Stimulated activated CD8-positive, alpha-beta memory T cell treated with anti-CD3 and anti-CD28 coated beads, Interleukin-15, amount 100 ng/mL, for 1 hour (primary cell): ENCODE data around the gene GATD1.
"Not testable (repeated sequence)": the region's sequence is repeated elsewhere in the genome, so short reads cannot be mapped to it uniquely, and the experiment has no call there.

Source experiments
- DNase-seq: peaks from one replicate; pipeline ENCODE4 v3.0.0-alpha.2; 2020; ENCODE audit warnings: low read depth

The GATD1 gene

GRCh38 chr11:763073-763463, 14.2 kb downstream of the GATD1 start:
- no peak for DNase-seq

DNA sequence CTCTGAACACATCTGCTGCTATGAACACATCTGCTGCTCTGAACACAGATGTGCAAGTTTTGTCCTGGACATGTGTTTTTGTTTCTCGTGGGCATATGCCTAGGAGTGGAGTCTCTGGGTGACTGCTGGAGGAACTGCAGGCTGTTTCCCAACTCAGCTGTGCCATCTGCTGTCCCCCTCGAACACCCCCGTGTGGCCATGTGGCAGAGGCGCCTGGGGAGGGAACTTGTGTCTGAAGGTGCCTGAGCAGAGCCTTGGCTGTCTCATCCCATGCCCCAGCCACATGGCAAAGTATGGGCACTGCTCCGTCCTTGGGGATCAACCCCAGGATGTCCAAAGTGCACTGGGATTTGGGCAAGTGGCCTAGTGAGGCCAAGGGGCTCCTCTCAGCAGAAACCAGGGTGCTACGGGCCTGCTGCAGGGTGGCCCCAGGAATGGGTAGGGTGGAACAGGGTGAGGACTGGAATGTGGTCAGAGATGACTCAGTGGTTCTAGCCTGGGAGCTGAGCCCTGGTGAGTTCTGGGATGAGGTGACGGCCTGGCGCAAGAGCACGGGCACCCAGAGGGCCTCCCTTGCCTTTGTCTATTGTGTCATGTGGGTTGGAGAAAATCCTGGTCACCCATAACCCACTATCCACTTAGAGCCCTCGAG, 14.7 kb downstream of the GATD1 start:
- no peak for DNase-seq

DNA sequence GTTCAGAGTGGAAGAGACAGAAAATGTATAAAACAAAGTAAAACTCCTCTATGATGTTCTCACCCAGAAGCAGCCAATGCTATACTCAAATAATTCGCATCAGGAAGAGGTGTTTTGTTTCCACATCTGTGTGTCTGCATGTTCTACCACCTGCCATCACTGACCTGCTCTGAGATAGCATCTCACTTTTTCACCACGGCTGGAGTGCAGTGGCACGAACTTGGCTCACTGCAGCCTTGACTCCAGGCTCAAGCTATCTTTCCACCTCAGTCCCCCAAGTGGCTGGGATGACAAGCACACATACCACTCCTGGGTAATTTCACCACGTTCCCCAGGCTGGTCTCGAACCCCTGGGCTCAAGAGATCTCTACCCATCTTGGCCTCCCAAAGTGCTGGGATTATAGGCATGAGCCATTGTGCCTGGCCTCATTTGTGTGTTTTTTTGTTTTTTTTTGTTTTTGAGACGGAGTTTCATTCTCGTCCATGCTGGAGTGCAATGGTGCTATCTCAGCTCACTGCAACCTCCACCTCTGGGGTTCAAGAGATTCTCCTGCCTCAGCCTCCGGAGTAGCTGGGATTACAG, 15.7 kb downstream of the GATD1 start:
- DNase-seq: no peak

- no peak for DNase-seq
Measured at GRCh38 chr11:760236-760635, 17.1 kb downstream of the GATD1 start.

- no peak for DNase-seq
Measured at GRCh38 chr11:749731-750130, 27.6 kb downstream of the GATD1 start.

DNA sequence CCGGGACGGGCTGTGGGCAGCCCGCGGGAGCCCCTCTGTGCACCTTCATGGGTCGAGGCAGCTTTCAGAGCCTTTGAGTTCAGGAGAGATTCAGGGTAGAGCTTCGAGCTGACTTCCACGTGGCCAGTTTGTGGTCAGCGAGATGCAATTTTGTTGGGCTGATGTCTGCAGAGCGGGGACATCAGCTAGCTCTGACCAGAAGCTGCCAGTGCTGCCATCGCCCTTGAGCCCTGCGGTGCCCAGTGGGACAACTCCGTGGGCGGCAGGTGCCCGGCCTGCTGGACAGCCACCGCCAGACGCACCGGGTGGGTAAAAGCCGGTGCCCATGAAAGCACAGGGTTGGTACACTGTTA, 29.3 kb downstream of the GATD1 start:
- DNase-seq: no peak

- DNase-seq: peak; percentile 43
Measured at GRCh38 chr11:747158-748006, 29.9 kb downstream of the GATD1 start, which contains the start of gene TALDO1. Gene TALDO1 (plus strand): TSS chr11:747464. CDS start chr11:747482, 18 bp downstream.

DNA sequence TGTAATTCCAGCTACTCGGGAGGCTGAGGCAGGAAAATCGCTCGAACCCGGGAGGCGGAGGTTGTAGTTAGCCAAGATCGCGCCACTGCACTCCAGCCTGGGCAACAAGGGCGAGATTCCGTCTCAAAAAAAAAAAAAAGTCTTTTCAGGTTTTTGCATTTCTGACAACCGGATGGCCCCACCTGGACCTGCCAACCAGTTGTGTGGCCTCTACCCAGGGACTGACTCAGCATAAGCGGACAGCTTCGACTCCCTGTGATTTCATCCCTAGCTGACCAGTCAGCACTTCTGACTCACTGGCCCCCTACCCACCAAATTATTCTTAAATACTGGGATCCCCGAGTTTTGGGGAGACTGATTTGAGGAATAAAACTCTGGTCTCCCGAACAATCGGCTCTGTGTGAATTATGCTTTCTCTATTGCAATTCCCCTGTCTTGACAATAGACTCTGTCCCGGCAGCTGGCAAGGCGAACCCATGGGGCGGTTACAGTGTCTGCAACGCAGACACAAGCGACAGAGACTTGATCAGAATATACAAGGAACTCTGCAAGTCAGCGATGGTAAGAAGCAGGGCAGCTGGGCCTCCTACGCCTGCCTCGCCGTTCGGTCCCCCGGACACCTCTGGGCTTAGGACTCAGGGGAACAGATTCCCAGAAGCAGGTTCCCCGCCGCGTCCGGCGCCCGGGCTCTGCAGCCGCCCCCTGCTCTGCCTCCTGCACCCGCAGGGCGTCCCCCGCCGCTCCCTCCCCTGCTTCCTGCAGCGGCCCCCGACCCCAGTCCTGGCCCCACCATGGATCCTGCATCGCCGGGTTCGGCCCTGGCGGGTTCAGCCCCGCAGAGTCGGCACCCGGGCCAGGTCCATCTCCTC, 30.8 kb downstream of the GATD1 start:
- DNase-seq: no peak

DNA sequence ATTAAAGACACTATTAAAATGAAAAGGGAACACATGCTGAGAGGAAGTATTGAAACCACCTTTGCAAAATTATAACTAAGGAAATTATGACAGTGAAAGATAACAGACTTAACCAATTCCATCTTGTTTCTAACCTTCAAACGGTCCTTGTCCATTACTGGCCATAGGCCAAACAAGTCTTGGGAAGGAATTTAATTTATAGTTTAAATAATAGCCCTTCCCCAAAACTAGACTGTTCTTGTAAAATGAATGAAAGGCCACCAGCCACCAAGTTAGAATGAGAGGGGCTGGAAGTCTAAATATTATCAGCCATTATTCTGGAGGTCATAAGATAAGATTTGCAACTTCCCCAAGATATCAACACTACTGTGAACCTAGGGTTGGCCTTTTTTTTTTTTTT, 31.9 kb downstream of the GATD1 start:
- DNase-seq: no peak

DNA sequence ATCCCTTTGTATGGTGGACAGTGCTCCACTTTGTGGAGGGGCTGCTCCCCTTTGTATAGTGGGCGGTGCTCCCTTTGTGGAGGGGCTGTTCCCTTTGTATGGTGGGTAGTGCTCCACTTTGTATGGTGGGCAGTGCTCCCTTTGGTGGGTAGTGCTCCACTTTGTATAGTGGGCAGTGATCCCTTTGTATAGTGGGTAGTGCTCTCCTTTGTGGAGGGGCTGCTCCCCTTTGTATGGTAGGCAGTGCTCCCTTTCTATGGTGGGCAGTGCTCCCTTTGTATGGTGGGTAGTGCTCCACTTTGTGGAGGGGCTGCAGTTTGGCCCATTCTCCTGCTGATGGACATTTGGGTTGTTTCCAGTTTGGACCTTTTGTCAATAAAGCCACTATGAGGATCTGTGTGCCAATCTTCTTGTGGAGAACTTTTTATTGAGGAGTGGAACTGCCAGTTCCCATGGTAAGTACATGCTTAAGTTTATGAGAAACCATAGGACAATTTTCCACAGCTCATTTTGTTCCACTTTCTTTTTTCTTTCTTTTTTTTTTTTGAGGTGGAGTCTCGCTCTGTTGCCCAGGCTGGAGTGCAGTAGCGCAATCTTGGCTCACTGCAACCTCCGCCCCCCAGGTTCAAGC, 34.6 kb downstream of the GATD1 start:
- DNase-seq: no peak

DNA sequence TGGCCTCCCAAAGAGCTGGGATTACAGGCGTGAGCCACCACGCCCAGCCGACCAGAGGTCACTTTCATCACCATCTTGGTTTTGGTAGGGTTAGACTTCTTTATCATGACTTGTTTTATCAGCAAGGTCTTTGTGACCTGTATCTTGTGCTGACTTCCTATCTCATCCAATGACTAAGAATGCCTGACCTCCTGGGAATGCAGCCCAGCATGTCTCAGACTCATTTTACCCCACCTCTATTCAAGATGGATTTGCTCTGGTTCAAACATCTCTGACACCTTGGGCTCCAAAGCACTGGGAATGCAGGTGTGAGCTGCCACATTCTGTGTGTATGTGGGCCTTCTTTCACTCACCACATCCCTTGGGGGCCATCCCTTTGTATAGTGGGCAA, 35.1 kb downstream of the GATD1 start:
- DNase-seq: no peak

- DNase-seq: not testable (repeated sequence)
Measured at GRCh38 chr11:737899-738298, 39.4 kb downstream of the GATD1 start.

DNA sequence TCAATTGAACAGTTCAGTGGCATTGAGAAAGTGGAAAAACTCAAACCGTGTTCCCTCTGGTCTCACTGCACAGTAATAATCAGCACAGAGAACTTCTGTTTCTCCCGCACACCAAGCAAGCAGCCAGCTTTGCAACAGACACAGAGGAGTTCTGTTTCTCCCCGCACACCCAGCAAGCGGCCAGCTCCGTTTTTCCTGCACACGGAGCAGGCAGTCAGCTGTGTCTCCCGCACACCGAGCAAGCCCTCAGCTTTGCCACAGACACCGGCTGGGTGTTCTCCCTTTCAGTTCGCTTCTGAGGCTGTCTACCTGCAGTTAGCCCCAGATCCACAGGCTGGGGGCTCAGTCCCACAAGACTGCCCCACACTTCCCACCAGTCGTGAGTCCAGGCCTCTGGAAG, 39.9 kb downstream of the GATD1 start:
- DNase-seq: no peak

DNA sequence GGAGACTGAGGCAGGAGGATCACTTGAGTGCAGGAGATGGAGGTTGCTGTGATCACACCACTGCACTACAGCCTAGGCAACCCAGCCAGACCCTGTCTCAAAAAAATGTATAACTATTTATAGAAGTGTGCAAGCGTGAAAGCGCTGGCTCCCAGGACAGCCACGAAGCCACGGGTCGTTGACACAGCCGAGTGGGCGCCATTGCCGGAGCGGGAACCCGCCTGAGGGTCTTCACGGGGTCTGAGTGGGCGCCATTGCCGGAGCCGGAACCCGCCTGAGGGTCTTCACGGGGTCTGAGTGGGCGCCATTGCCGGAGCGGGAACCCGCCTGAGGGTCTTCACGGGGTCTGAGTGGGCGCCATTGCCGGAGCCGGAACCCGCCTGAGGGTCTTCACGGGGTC, 42.7 kb downstream of the GATD1 start:
- DNase-seq: not testable (repeated sequence)

DNA sequence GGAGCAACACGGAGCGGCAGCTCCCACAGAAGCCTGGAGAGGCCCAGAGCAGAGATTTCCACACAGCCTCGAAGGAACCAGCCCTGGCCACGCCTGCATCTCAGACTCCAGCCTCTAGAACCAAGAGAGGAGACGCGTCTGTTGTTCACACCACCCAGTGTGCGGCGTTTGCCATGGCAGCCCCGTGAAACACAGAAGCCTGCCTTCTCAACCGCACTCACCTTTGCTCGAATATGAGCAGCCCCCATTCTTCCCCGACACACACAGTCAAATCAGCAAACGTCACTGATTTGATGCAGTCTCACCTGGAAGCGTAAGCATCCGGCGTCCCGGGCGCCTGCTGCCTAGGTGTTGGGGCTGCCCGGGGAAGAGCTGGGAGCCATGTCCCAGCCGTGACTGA, 44.2 kb downstream of the GATD1 start:
- DNase-seq: no peak

GRCh38 chr11:729492-730074, 47.7 kb downstream of the GATD1 start:
- no peak for DNase-seq

GRCh38 chr11:728901-729491, 48.3 kb downstream of the GATD1 start:
- no peak for DNase-seq

DNA sequence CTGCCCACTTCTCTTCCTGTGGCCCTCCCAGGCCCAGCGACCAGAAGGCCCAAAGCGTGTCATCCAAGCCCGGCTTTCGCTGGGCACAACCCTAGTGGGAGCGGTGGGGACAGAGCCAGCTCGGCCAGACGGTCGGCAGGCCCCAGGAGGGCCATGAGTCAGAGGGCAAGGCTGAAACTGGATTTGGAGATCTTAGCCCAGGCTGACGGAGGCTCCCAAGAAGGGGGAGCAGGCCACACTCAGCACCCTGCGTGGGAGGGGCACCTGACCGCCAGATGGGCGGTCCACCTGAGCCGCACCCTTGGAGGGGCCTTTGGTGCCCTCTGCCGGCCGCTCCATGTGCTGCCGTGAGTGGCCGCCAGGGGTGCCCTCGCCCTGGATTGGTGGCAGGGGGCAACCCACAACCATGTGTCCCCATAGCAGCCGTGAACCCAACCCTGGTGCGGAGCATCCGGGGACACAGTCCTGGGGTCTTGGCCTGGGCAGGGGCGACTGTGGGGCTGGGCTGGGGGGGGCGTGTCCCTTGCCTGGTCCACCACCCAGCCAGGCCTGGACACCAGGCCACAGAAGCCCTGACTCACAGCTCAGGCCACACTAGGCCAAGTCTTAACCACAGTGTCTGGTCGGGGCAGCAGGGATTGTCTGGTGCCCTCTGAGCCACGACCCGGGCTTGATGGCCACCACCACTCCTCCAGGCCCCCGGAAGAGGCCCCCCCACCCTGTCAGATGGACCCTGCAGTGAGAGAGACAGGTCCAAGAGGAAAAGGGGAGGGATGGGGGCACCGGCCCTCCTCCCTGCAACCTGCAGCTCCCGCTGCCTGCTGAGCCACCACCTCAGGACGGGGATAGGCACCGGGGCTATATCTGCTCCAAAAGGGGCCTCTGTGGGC, 49.2 kb downstream of the GATD1 start:
- DNase-seq: peak; percentile 69

DNA sequence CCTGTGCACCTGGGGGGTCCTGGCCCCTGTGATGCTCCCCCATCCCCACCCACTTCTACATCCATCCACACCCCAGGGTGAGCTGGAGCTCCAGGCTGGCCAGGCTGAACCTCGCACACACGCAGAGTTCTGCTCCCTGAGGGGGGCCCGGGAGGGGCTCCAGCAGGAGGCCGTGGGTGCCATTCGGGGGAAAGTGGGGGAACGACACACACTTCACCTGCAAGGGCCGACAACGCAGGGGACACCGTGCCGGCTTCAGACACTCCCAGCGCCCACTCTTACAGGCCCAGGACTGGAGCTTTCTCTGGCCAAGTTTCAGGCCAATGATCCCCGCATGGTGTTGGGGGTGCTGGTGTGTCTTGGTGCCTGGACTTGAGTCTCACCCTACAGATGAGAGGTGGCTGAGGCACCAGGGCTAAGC, 50.0 kb downstream of the GATD1 start:
- DNase-seq: no peak
